ENCODE measurements around the gene PRR22. TPM values are rescaled to one million over a fixed set of nuclear protein-coding genes. Genes with fewer than 3 reads are reported as not detected.

The PRR22 gene
- total and polyA plus RNA-seq, 12 donors, result 0.28 to 16.7 (median 1.3) TPM; not detected in 1

GRCh38 chr19:5823579-5824281, 39.2 kb upstream of the PRR22 start:
- no peak overlapping the region for H3K4me3 ChIP-seq
- no peaks in the 10 kb centered on the region for H3K27me3 ChIP-seq
- H3K27ac ChIP-seq, result no peak overlapping the region
- no peaks in the 10 kb centered on the region for H3K36me3 ChIP-seq (replicated peaks in 1 of 2)
- 82 to 91% (median 87%) methylated on average over 12 to 30 of the region's 30 CpGs for WGBS, 4 donors
- intact Hi-C loops (cut with DNase I), result no loop called here
- peaks cover 8 to 13% of the 10 kb centered on the region in 2 donors for H3K4me1 ChIP-seq (replicated peaks in 1 of 2)
- DNase-seq, result peak in 2 of 7 donors; percentile 32 to 48
- H3K9me3 ChIP-seq (replicated peaks in 1 of 3), result no peaks in the 10 kb centered on the region
- TF ChIP-seq POLR2A (IDR thresholded peaks at IDR 0.05) (no peak), CTCF (IDR thresholded peaks at IDR 0.05) (peak in 2 of 6 experiments; percentile 11 to 18)

- no peaks in the 10 kb centered on the region for H3K27me3 ChIP-seq
- H3K4me3 ChIP-seq, result no peak overlapping the region
- DNase-seq, result no peak
- no peaks in the 10 kb centered on the region for H3K9me3 ChIP-seq (replicated peaks in 1 of 3)
- intact Hi-C loops (cut with DNase I), result no loop called here
- TF ChIP-seq CTCF (IDR thresholded peaks at IDR 0.05), result no peak
- TF ChIP-seq POLR2A (IDR thresholded peaks at IDR 0.05), result no peak
- H3K4me1 ChIP-seq (replicated peaks in 1 of 2), result peaks cover 8 to 11% of the 10 kb centered on the region in 2 donors
- H3K27ac ChIP-seq, result no peak overlapping the region
- WGBS, 4 donors, result 47 to 78% (median 60%) methylated on average over 6 to 30 of the region's 30 CpGs
- H3K36me3 ChIP-seq (replicated peaks in 1 of 2), result no peaks in the 10 kb centered on the region
Observed at GRCh38 chr19:5822181-5822844, 37.8 kb upstream of the PRR22 start.

DNA sequence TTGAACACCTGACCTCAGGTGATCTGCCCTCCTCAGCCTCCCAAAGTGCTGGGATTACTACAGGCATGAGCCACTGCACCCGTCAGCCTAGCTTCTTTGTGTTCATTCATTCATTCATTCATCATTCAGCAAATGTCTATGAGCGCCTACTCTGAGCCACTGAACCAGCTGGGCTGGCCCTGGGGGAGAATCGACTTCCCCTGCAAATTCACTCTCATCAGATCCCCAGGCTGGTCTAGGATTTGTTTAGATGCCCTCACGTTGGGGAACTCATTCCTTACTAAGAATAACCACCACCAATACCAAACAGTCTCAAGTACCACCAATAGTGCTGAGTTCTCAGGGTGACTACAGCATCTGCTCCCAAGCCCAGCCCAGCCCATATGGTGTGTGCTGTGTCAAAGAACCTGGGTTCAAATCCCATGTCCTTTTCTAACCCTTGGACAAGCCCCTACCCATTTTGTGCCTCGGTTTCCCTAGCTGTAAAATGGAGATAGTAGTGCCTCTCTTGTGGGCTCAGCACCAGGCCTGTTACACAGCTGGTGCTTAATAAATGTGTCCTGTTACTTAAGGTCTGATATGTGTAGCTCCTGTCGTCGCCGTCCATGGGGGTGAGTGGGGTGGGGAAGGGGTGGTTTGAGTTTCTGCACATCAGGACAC, 37.1 kb upstream of the PRR22 start:
- H3K27me3 ChIP-seq, result no peaks in the 10 kb centered on the region
- no peak overlapping the region for H3K27ac ChIP-seq
- H3K4me3 ChIP-seq, result no peak overlapping the region
- TF ChIP-seq CTCF (IDR thresholded peaks at IDR 0.05) (no peak), POLR2A (IDR thresholded peaks at IDR 0.05) (no peak)
- WGBS, 4 donors, result 55 to 69% (median 67%) methylated on average over 8 of the region's 8 CpGs
- H3K36me3 ChIP-seq (replicated peaks in 1 of 2), result no peaks in the 10 kb centered on the region
- DNase-seq, result no peak
- intact Hi-C loops (cut with DNase I), result no loop called here
- no peaks in the 10 kb centered on the region for H3K9me3 ChIP-seq (replicated peaks in 1 of 3)
- H3K4me1 ChIP-seq (replicated peaks in 1 of 2), result peaks cover 4 to 5% of the 10 kb centered on the region in 2 donors

DNA sequence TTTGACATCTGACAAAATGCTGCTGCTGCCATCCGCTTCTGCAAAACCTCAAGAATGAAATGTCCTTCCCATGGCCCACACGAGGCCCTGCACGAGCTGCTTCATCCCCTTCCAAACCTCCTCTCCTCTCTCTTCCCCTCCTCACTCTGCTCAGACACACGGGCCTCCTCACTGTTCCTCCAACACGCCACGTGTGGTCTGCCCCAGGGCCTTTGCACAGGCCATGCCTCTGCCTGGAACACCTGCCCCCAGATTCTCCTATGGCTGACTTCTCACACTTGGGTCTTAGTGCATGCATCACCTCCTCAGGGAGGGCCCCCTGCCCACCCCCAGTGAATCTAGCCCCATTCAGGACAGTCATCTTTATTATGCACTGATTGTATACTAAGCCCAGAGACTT, 36.2 kb upstream of the PRR22 start:
- no peak overlapping the region for H3K27ac ChIP-seq
- intact Hi-C loops (cut with DNase I), result no loop called here
- H3K36me3 ChIP-seq (replicated peaks in 1 of 2), result no peaks in the 10 kb centered on the region
- no peak for DNase-seq
- TF ChIP-seq POLR2A (IDR thresholded peaks at IDR 0.05) (no peak), CTCF (IDR thresholded peaks at IDR 0.05) (no peak)
- H3K4me1 ChIP-seq (replicated peaks in 1 of 2), result no peaks in the 10 kb centered on the region
- H3K4me3 ChIP-seq, result no peak overlapping the region
- WGBS, 4 donors, result 66 to 80% (median 75%) methylated on average over 6 of the region's 6 CpGs
- H3K27me3 ChIP-seq, result no peaks in the 10 kb centered on the region
- H3K9me3 ChIP-seq (replicated peaks in 1 of 3), result no peaks in the 10 kb centered on the region
